ENCODE data around the gene RWDD3. TPM values are rescaled to one million over a fixed set of nuclear protein-coding genes. Genes with fewer than 3 reads are reported as not detected.

RWDD3 gene, protein sequence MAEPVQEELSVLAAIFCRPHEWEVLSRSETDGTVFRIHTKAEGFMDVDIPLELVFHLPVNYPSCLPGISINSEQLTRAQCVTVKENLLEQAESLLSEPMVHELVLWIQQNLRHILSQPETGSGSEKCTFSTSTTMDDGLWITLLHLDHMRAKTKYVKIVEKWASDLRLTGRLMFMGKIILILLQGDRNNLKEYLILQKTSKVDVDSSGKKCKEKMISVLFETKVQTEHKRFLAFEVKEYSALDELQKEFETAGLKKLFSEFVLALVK
- total RNA-seq (10 to 100 TPM; 26.3 to 29.7 TPM), polyA plus RNA-seq (10 to 100 TPM; 33.8 to 54.0 (median 48.2) TPM), total RNA-seq (1.9 to 6.3 (median 2.9) reads per million in 6 experiments)

DNA sequence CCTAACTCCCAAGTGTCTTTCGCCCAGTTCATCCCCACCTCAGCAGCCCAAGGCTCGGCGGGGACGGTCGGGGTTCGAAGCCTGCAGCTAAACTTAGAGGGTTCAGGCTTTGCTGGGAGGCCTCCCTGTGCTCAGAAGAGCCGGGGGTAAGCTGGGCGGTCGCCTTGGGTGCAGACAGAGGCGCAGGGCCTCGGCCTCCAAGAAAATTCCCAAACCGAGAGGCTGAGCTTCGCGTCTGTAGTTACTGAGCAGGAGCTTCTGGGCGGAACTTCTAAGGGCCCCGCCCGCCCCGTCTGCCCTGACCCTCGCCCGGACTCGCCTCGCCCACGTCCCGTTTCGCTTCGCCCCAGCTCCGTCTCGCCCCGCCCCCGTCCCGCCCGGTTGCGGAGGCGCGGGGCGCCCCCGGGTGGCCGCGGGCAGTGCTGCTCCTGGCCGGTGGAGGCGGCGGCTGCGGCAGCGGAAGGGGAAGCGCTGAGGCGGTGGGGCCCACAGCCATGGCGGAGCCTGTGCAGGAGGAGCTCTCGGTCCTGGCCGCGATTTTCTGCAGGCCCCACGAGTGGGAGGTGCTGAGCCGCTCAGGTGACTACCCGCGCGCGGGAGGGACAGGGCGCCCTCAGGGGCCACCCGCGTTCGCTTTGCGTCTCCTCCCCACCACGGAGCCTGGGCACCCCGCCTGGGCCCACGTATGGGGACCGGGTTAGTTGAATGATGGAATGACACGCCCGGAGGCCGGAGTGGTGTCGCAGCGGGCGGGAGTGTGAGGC is at the start of gene RWDD3:
TSS of gene RWDD3 (plus strand) at position 474 of the 764 bp plus-strand sequence. CDS start at position 495, 21 bp downstream.
- DNase-seq (peak; percentile 87 to 94 (median 92)), ATAC-seq (peak; percentile 93 to 95)
- peak within 1 kb of the TSS; percentile 87 to 96 (median 94) for H3K27ac Mint-ChIP-seq
- peaks cover 19 to 53% (median 43%) of the 10 kb centered on the region in 4 donors for H3K4me1 Mint-ChIP-seq
- H3K9me3 Mint-ChIP-seq: no peaks in the 10 kb centered on the region
- POLR2A ChIA-PET: interaction anchor here (0.6 to 1.8 kb wide), 12 partner anchors 9 to 1355 kb away, joined by 3 to 36 read pairs (median 4); partner anchors contain the start of genes ABCD3, ALG14, CNN3 and DNTTIP2
- H3K27me3 Mint-ChIP-seq: peaks cover 3 to 27% (median 5%) of the 10 kb centered on the region in 5 donors
- H3K4me3 Mint-ChIP-seq: peak within 1 kb of the TSS; percentile 84 to 94 (median 91)
- H3K36me3 Mint-ChIP-seq: peaks cover 0 to 22% (median 0%) of the 10 kb centered on the region in 3 donors

DNA sequence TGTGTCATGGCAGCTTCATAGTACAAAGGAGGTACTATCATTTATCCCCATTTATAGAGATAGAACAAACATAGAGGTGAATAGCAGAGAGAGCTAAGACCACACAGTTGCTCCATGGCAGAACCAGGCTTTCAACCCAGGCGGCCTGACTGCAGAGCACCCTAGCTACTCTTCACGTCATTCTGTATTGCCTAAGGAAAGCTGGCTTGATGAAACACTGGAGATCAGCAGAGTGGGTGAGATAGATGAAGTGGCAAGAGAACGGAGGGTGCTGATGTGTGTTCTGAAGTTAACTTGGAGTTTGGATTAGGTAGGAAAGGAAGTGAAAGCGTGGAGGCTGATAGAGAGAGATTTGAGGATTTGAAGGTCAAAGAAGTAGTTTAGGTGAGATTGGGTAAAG is 47.9 kb upstream of the RWDD3 start:
- Mint-ChIP-seq H3K27ac (no peak overlapping the region), H3K36me3 (no peaks in the 10 kb centered on the region), H3K4me1 (no peaks in the 10 kb centered on the region), H3K27me3 (peaks cover 16 to 49% (median 23%) of the 10 kb centered on the region in 5 donors), H3K9me3 (peaks cover 0 to 2% (median 0%) of the 10 kb centered on the region in 9 donors), H3K4me3 (no peak overlapping the region)
- DNase-seq: no peak
- POLR2A ChIA-PET: no interaction called here
- ATAC-seq: no peak

DNA sequence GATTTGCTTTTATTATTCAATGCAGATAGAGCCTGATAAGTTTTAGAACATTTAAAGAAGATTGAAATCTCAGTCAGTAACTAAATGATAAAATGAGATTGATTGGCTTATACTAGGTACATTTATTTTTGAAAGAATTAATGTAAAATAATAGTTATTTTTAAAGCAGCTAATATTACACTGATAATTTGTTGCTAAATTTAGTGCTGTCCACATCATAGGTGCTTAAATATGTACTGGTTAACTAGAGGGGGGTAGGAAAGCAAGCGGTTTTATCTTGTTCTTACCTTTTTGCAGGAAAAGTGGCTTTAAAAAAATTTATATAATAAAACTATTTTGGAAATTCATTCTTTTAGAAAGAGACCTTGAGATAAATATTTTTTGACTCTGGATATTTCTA is 40.4 kb upstream of the RWDD3 start:
- ATAC-seq: no peak
- POLR2A ChIA-PET: no interaction called here
- no peak overlapping the region for H3K27ac Mint-ChIP-seq

DNA sequence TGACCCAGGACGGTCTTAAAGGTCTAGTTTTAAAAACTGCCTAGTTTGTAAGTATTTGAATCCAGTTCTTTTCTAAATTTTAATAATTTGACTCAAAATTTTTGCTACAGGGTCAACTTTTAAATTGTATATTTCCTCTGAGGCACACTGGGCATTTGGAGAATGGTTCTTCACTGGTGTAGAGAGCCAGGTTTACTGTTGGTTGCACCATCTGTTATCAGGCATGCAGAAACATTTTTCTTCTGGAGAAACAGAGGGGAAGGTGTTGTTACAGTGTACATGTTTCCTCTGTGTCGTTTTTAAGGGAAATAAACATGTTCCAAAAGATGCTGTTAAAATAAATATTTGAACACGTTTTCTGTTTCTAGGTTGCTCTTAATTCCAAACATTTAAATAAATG is 39.0 kb upstream of the RWDD3 start:
- no peak overlapping the region for H3K27ac Mint-ChIP-seq
- peaks cover 4 to 16% (median 7%) of the 10 kb centered on the region in 5 donors for H3K27me3 Mint-ChIP-seq
- POLR2A ChIA-PET: no interaction called here
- ATAC-seq: no peak
- H3K36me3 Mint-ChIP-seq: no peaks in the 10 kb centered on the region
- H3K4me1 Mint-ChIP-seq: no peaks in the 10 kb centered on the region
- H3K9me3 Mint-ChIP-seq: no peaks in the 10 kb centered on the region
- H3K4me3 Mint-ChIP-seq: no peak overlapping the region
- DNase-seq: no peak

More for the DNA sequence above, 40.4 kb upstream of the RWDD3 start:
- Mint-ChIP-seq H3K4me3 (no peak overlapping the region), H3K36me3 (no peaks in the 10 kb centered on the region), H3K4me1 (no peaks in the 10 kb centered on the region), H3K27me3 (peaks cover 4 to 21% (median 7%) of the 10 kb centered on the region in 5 donors), H3K9me3 (no peaks in the 10 kb centered on the region)
- DNase-seq: no peak

DNA sequence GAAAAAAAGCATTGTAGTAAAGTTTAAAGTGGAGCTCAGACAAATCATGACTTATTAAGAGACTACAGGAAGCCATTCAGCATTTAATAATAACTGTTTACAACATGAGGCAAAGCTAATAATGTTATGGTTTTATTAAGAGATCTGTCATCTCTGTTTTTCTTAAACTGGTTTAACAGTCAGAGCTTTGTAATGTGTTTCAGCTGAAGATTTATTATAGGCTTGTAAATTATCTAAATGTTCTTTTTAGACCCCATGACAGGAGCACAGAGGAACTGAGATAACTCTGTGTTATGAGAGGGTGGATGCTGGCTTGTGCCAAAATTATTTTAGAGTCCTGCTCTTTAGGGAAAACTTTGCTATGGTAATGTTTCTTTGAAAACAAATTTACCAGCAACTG is 38.0 kb upstream of the RWDD3 start:
- Mint-ChIP-seq H3K36me3 (no peaks in the 10 kb centered on the region), H3K27ac (no peak overlapping the region), H3K4me3 (no peak overlapping the region), H3K9me3 (no peaks in the 10 kb centered on the region), H3K27me3 (peaks cover 3 to 16% (median 8%) of the 10 kb centered on the region in 5 donors), H3K4me1 (no peaks in the 10 kb centered on the region)
- DNase-seq (no peak), ATAC-seq (no peak)
- POLR2A ChIA-PET: no interaction called here

DNA sequence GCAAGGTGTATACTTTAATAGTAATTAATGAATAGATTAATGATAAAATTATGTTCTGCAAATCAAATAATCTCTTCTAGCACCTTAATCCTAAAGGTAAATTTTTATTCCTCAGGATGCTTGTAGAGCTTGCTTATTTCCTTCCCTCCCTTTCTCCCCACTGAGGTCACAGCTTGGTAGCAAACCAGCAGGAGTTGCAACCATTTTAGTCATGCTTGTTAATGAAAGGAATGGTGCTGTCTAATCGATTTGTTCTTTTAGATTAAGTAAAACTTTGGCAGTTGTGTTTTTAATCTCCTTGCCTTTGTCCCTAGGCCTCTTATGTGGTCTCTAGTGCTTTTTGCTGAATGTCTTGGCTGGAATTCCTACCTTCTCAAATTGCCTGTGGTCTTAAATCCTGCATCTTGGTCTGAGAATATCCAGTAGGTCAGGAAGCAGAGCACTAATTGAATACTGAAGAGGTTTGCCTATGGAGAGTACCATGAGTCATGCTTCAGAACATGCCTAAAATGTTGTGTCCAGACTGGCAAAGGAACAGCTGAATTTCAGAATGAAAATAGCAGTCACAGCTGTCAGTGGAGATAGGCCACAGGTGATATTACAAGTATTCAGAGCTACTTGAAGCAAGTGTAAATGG is 36.3 kb upstream of the RWDD3 start:
- H3K36me3 Mint-ChIP-seq: no peaks in the 10 kb centered on the region
- H3K27ac Mint-ChIP-seq: no peak overlapping the region
- DNase-seq (no peak), ATAC-seq (no peak)
- peaks cover 0 to 16% (median 8%) of the 10 kb centered on the region in 5 donors for H3K27me3 Mint-ChIP-seq
- no peak overlapping the region for H3K4me3 Mint-ChIP-seq
- no peaks in the 10 kb centered on the region for H3K9me3 Mint-ChIP-seq
- no peaks in the 10 kb centered on the region for H3K4me1 Mint-ChIP-seq
- POLR2A ChIA-PET: no interaction called here

DNA sequence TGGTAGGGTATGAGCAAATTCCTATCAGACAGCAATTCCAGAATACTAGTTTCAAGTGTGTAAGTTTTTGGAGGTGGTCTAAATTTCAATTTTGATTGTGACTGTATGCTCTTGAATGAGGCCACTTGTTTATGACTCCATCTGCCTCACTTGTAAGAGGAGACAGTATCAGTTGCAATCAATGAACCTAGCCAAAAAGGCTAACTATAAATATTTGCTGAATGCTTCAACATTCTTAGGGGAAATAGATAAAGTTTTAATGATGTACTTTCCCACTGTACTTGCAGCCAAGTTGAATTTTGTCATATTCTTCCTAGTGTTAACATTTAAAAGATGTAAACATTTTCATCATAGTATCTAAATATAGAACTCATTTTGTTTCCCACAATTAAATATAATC is 32.1 kb upstream of the RWDD3 start:
- POLR2A ChIA-PET: no interaction called here
- Mint-ChIP-seq H3K9me3 (peaks cover 0 to 3% (median 0%) of the 10 kb centered on the region in 9 donors), H3K36me3 (no peaks in the 10 kb centered on the region), H3K27me3 (peaks cover 0 to 19% (median 12%) of the 10 kb centered on the region in 5 donors), H3K4me3 (no peak overlapping the region), H3K4me1 (no peaks in the 10 kb centered on the region), H3K27ac (no peak overlapping the region)
- DNase-seq: no peak
- no peak for ATAC-seq

DNA sequence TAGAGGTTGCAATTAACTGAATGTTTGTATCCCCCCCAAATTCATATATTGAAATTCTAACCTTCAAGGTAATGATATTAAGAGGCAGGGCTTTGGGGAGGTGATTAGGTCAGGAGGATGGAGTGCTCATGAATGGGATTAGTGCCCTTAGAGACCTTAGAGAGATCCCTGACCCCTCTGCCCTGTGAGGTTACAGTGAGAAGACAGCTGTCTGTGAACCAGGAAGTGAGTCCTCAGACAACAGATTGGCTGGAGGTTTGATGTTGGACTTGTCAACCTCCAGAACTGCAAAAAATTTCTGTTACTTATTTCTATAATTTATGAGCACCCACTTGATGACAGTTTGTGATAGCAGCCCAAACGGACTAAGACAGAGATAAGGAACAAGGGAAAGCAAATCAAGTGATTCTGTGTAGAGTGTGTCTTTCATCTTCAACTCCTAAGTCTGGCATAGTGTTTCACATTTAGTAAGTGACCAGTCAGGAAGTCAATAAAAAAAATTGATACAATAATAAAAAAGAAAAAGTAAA is 30.0 kb upstream of the RWDD3 start:
- Mint-ChIP-seq H3K27ac (no peak overlapping the region), H3K4me3 (no peak overlapping the region), H3K9me3 (peaks cover 0 to 3% (median 0%) of the 10 kb centered on the region in 9 donors), H3K27me3 (peaks cover 0 to 18% (median 13%) of the 10 kb centered on the region in 5 donors), H3K36me3 (no peaks in the 10 kb centered on the region), H3K4me1 (no peaks in the 10 kb centered on the region)
- no peak for DNase-seq
- POLR2A ChIA-PET: no interaction called here
- no peak for ATAC-seq

DNA sequence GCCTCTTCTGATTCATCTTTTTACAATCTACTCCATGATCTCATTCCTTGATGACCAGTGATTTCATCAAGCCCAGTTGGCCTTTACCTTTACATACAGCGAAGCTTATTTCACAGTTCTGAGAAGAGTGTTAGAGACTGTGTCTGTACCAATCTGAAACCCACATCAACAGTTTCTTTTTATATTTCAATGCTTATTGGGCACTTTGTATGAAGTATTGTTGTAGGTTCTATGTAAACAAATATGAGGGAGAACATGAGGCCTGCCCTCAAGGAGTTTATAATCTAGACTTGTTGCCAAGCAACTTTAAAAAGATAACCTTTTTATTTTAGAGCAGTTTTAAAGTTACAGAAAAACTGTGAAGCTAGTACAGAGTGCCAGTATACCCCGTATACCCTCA is 27.5 kb upstream of the RWDD3 start:
- H3K9me3 Mint-ChIP-seq: peaks cover 0 to 4% (median 1%) of the 10 kb centered on the region in 9 donors
- peaks cover 0 to 11% (median 9%) of the 10 kb centered on the region in 5 donors for H3K27me3 Mint-ChIP-seq
- POLR2A ChIA-PET: no interaction called here
- no peaks in the 10 kb centered on the region for H3K4me1 Mint-ChIP-seq
- H3K27ac Mint-ChIP-seq: no peak overlapping the region
- H3K36me3 Mint-ChIP-seq: peaks cover 0 to 4% (median 0%) of the 10 kb centered on the region in 3 donors
- no peak overlapping the region for H3K4me3 Mint-ChIP-seq
- DNase-seq: no peak
- no peak for ATAC-seq

DNA sequence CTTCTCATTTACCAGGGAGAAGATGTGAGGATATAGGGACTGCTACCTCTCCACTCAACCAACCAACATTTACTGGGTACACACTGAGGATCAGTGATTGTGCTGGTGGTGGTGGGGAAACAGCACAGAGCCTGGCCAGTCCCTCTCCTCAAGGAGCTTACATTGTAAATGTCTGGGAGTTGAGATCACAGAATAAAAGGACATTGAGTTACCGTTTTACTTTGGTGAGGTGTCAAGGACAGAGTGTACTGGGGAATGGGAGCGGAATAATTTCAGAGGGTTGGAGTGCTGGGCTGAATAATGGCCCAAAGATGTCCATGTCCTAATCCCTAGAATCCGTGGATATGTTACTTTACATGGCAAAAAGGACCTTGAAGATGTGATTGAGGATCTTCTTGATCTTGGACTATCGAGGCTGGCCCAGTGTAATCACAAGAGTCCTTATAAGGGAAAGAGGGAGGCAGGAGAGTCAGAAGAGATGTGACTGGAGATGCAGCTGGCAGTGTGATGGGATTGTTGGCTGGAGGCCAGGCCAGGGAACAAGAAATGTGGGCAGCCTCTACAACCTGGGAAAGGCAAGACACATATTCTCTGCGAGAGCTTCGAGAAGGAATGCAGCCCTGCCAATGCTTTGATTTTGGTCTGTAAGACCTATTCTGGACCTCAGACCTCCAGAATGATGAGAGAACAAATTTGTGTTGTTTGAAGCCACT is 26.6 kb upstream of the RWDD3 start:
- Mint-ChIP-seq H3K9me3 (peaks cover 0 to 10% (median 1%) of the 10 kb centered on the region in 9 donors), H3K27ac (no peak overlapping the region), H3K4me3 (no peak overlapping the region), H3K36me3 (peaks cover 0 to 5% (median 0%) of the 10 kb centered on the region in 3 donors), H3K27me3 (peaks cover 0 to 12% (median 9%) of the 10 kb centered on the region in 5 donors), H3K4me1 (no peaks in the 10 kb centered on the region)
- POLR2A ChIA-PET: no interaction called here
- ATAC-seq (no peak), DNase-seq (no peak)

DNA sequence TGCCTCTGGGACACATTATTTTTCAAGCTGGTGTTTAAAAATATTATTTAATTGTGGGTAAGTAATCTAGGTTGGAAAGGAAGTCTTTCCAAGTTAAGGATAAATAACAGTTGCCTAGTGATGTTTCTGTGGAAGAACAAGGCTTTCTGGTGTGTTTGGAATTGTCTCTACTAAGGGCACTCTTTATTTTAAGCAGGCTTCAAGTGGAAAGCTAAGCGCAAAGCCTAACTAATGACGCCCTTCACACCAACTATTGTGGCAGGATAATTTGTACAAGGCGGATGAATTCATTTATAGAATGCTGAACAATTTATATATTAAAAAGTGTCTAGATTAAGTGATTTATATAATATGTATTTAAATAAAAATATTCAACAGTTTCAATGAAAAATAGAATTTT is 25.1 kb upstream of the RWDD3 start:
- ATAC-seq: no peak
- Mint-ChIP-seq H3K4me3 (no peak overlapping the region), H3K4me1 (no peaks in the 10 kb centered on the region), H3K27ac (no peak overlapping the region), H3K27me3 (peaks cover 0 to 18% (median 9%) of the 10 kb centered on the region in 5 donors), H3K36me3 (peaks cover 0 to 9% (median 0%) of the 10 kb centered on the region in 3 donors), H3K9me3 (peaks cover 0 to 16% (median 1%) of the 10 kb centered on the region in 9 donors)
- no peak for DNase-seq
- POLR2A ChIA-PET: no interaction called here

DNA sequence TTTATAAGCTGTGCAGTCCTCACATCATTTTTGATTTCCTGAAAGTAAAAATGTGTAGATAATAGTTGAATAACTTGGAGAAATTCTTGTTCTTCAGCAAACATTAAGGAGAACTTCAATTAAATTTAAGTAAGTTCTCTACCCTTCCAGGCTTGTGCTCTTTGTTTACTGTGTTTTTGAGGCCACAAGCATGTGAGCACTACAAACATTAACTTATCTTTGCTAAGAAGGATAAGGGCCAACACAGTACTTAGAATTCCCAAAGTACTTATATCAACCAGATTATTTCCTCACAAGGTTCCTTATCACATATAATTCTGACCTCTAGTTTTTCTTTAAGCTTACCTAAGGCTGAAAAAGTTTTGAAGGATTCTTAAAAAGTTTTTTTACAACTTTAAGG is 24.7 kb upstream of the RWDD3 start:
- peaks cover 0 to 16% (median 1%) of the 10 kb centered on the region in 9 donors for H3K9me3 Mint-ChIP-seq
- no peaks in the 10 kb centered on the region for H3K4me1 Mint-ChIP-seq
- no peak overlapping the region for H3K4me3 Mint-ChIP-seq
- POLR2A ChIA-PET: no interaction called here
- peaks cover under 1 to 19% (median 9%) of the 10 kb centered on the region in 5 donors for H3K27me3 Mint-ChIP-seq
- no peak for ATAC-seq
- no peak overlapping the region for H3K27ac Mint-ChIP-seq
- no peak for DNase-seq
- peaks cover 0 to 9% (median 0%) of the 10 kb centered on the region in 3 donors for H3K36me3 Mint-ChIP-seq

All from naive thymus-derived CD8-positive, alpha-beta T cell (primary cell).